Fibroblast of villous mesenchyme (primary cell): ENCODE results near the gene ADAMTS16. TPM values are rescaled to one million over a fixed set of nuclear protein-coding genes. Genes with fewer than 3 reads are reported as not detected.

Source experiments
- DNase-seq: peaks from one replicate; pipeline ENCODE4 v3.0.0-alpha.2; 2010; ENCODE audit warnings: low read depth
- H3K4me3 ChIP-seq: 2 replicates; pipeline ENCODE4 v1.5.1; 2011; ENCODE audit warnings: low read depth, mild to moderate bottlenecking, low read length
- total RNA-seq: library from RNA; depleted of rRNA; stranded (reverse); fragments of >200 nt; gene quantifications from 2 replicates; pipeline ENCODE4 v1.2.3, GENCODE V29; 2012
- TF ChIP-seq, protein P1 (sequence below): IDR thresholded peaks from 2 replicates; pipeline ENCODE4 v1.5.1; 2012; ENCODE audit warnings: low read depth, mild to moderate bottlenecking, low read length; ENCODE audit not compliant: insufficient read depth

ADAMTS16 gene
- total RNA-seq, 1 donor, result under 0.01 TPM

DNA sequence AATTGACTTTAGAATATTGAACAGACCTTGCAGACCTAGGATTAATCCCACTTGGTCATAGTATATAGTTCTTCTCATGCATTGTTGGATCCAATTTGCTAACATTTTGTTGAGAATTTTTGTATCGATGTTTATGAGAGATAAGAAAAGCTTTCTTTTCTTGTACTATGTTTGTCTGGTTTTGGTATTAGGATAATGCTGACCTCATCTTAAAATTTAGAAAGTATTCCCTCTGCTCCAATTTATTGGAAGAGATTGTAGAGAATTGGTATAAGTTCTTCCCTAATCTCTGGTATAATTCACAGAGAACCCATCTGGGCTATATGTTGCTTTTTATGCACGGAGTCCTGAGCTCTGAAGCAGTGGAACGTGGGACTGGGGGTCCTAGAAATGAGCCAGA lies 67.7 kb downstream of the ADAMTS16 start:
- TF ChIP-seq, protein P1, sequence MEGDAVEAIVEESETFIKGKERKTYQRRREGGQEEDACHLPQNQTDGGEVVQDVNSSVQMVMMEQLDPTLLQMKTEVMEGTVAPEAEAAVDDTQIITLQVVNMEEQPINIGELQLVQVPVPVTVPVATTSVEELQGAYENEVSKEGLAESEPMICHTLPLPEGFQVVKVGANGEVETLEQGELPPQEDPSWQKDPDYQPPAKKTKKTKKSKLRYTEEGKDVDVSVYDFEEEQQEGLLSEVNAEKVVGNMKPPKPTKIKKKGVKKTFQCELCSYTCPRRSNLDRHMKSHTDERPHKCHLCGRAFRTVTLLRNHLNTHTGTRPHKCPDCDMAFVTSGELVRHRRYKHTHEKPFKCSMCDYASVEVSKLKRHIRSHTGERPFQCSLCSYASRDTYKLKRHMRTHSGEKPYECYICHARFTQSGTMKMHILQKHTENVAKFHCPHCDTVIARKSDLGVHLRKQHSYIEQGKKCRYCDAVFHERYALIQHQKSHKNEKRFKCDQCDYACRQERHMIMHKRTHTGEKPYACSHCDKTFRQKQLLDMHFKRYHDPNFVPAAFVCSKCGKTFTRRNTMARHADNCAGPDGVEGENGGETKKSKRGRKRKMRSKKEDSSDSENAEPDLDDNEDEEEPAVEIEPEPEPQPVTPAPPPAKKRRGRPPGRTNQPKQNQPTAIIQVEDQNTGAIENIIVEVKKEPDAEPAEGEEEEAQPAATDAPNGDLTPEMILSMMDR, result no peak
- no peak for DNase-seq
- H3K4me3 ChIP-seq, result no peak overlapping the region

DNA sequence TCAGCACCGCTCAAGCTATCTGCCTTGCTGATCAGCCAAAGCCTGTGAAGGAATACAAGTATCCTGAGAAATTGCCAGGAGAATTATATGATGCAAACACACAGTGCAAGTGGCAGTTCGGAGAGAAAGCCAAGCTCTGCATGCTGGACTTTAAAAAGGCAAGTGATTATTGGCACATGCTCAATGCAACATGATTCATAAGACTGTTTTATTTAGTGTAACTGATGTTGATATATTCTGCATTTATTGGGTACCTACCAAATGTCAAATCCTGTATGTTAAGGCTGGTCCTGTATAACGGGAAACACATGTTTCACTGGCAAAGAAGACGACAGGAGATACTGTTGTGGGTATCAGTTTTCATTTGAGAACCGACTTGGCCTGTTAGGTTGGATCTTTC lies 69.0 kb downstream of the ADAMTS16 start:
- no peak for DNase-seq
- TF ChIP-seq, protein P1, result no peak
- no peak overlapping the region for H3K4me3 ChIP-seq

DNA sequence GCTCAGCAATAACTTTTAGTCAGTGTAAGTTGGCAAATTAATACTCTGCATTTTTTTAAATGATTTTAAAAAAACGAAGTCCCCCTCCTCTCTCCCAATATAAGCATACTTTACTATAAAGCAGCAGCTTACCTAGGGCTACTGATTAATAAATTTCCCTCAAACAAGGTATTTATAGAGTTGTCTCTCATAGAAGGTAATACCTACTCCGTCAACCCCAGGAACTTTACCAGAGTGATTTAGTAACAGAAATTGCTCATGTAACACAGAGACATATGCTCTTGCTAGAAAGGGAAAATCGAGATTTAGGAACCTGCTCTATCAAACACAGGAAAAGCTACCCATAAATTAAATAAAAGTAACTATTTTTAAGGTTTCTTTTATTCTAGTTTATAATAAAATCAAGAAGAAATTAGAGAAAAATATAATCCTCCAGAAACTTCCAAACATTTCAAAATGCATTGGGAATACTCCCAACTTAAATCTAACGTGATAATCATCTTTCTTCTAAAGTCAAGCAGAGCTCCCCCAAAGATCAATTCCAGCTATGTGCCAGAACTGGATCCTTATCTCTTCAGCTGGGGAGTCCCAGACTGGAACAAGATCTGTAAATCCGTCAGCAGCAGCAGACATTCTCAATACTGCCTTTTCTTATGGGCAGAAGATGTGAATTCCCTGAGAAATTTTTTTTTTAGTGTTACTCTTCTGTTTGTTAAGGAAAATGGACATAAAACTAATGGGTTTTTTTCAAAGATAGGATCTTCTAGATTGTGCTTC lies 69.6 kb downstream of the ADAMTS16 start:
- no peak overlapping the region for H3K4me3 ChIP-seq
- TF ChIP-seq, protein P1, result no peak
- DNase-seq, result no peak

DNA sequence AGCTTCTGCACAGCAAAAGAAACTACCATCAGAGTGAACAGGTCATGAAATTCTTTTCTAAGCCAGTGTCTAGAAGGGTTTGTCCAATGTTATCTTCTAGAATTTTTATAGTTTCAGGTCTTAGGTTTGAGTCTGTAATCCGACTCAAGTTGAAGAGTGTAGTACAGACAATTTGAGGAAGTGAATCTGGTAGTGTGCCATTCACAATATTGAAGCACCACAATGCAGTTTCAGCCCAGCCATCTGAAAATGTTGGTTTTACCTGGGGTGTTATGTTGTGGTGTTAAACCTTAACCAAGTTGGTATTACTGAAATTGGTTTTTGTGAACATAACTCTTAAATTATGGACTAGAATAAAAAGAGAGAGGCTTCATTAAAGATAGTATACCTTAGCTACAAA lies 77.2 kb downstream of the ADAMTS16 start:
- TF ChIP-seq, protein P1, result no peak
- H3K4me3 ChIP-seq, result no peak overlapping the region
- no peak for DNase-seq

DNA sequence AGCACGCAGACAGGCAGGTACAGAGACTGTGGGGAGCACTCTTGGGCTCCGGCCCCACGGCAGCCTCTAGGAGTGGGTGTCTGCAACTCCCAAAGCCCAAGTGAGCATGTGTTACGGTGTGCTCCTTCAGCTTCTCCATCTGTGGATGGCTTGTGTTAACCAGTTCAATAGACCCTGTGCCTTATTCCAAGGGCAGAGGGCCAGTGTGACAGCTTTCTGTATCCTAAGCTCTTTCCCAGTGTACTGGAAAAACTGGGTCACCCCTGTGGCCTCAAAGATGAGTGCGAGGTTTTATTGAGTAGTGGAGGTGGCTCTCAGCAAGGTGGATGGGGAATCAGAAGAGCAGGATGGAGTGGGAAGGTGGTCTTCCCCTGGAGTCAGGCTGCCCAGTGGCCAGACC lies 78.3 kb downstream of the ADAMTS16 start:
- TF ChIP-seq, protein P1, result no peak
- DNase-seq, result no peak
- H3K4me3 ChIP-seq, result no peak overlapping the region

DNA sequence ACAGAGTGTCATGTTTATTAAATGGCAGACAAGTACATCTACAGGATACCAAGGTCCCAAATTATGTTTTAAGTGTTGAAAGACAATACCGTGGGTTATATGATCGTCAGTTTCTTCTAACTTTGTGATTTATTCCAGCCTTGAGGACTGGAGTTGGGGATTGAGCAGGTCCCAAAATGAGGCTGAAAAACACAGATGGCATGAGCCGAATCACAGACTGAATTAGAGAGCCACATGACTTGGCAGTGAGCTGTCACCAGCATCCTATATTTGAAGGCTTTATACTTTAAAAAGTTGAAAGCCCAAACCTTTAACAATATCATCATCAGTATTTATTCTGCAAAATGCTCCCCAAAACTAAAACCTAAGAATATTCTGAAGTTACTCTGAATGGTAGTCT lies 79.4 kb downstream of the ADAMTS16 start:
- TF ChIP-seq, protein P1, result no peak
- no peak overlapping the region for H3K4me3 ChIP-seq
- no peak for DNase-seq
